Common myeloid progenitor, CD34-positive (primary cell): ENCODE data around the gene TRABD2A.

Source experiments
- CTCF ChIA-PET: fragments of 350-600 bp; sonication (Branson Sonifier 250); formaldehyde crosslinking; loops from one replicate; lab custom pipeline; 2021; ENCODE audit warnings: antibody characterized with exemption; lab: Charles Lee
- POLR2A ChIA-PET: fragments of 350-600 bp; sonication (Branson Sonifier 250); formaldehyde crosslinking; loops from one replicate; lab custom pipeline; 2021; ENCODE audit warnings: antibody characterized with exemption; lab: Charles Lee
- DNase-seq, 3 donors: peaks; one replicate each; pipeline versions ENCODE4 v3.0.0 to v3.0.0-alpha.2; 2013
- H3K27ac ChIP-seq, 2 experiments: 1 replicate in 1 of 2; 2 replicates in 1 of 2; pipeline ENCODE4 v1.7.0; 2013; ENCODE audit warnings: inconsistent platforms in 2 of 2, low read length in 2 of 2, mild to moderate bottlenecking in 2 of 2, low read depth in 1 of 2, moderate library complexity in 1 of 2; ENCODE audit not compliant: severe bottlenecking in 2 of 2, insufficient read depth in 1 of 2, poor library complexity in 1 of 2
- H3K27me3 ChIP-seq, 5 experiments: replicated peaks in 2 of 5; 1 replicate in 3 of 5; 2 replicates in 2 of 5; pipeline versions ENCODE4 v1.6.1 to v1.7.0; 2013; ENCODE audit warnings: low read length in 4 of 5, mild to moderate bottlenecking in 2 of 5, moderate library complexity in 2 of 5, inconsistent platforms in 1 of 5; ENCODE audit not compliant: insufficient read depth in 5 of 5, control insufficient read depth in 4 of 5
- H3K36me3 ChIP-seq, 4 experiments: 1 replicate in 2 of 4; 2 replicates in 2 of 4; pipeline versions ENCODE4 v1.6.1 to v1.7.0; 2013; ENCODE audit warnings: low read length in 3 of 4, control low read depth in 1 of 4, mild to moderate bottlenecking in 1 of 4; ENCODE audit not compliant: control insufficient read depth in 4 of 4, insufficient read depth in 4 of 4
- H3K4me1 ChIP-seq, 4 experiments: 1 replicate in 3 of 4; 2 replicates in 1 of 4; pipeline versions ENCODE4 v1.6.1 to v1.7.1; 2013; ENCODE audit warnings: low read length in 3 of 4, mild to moderate bottlenecking in 3 of 4, control low read depth in 1 of 4, inconsistent platforms in 1 of 4, moderate library complexity in 1 of 4; ENCODE audit not compliant: control insufficient read depth in 4 of 4, insufficient read depth in 4 of 4; ENCODE audit errors: control extremely low read depth in 1 of 4
- H3K4me3 ChIP-seq, 7 experiments: 1 replicate in 4 of 7; 2 replicates in 3 of 7; pipeline versions ENCODE4 v1.5.1 to v1.7.0; 2013; ENCODE audit warnings: mild to moderate bottlenecking in 7 of 7, low read length in 6 of 7, moderate library complexity in 6 of 7, inconsistent platforms in 2 of 7, low read depth in 2 of 7, control low read depth in 1 of 7; ENCODE audit not compliant: insufficient read depth in 4 of 7, control insufficient read depth in 1 of 7; ENCODE audit errors: extremely low read depth in 1 of 7
- H3K9me3 ChIP-seq, 5 experiments: 1 replicate in 4 of 5; 2 replicates in 1 of 5; pipeline versions ENCODE4 v1.6.1 to v1.7.1; 2013; ENCODE audit warnings: low read length in 4 of 5, mild to moderate bottlenecking in 2 of 5, inconsistent platforms in 1 of 5, low read depth in 1 of 5, moderate library complexity in 1 of 5; ENCODE audit not compliant: control insufficient read depth in 4 of 5, insufficient read depth in 2 of 5; ENCODE audit errors: control extremely low read depth in 1 of 5
- WGBS: methylation state at CpG from one replicate; pipeline ENCODE4 v1.1.5; 2013; ENCODE audit not compliant: insufficient coverage; 5-methylcytosine and 5-hydroxymethylcytosine counted together

TRABD2A gene

GRCh38 chr2:84788498-84788897 is 92.4 kb downstream of the TRABD2A start:
- Histone ChIP-seq H3K4me1 (no peaks in the 10 kb centered on the region), H3K4me3 (no peak overlapping the region), H3K27me3 (no peaks in the 10 kb centered on the region), H3K9me3 (peaks cover 0 to 7% (median 0%) of the 10 kb centered on the region in 5 experiments), H3K36me3 (no peaks in the 10 kb centered on the region), H3K27ac (no peak overlapping the region)
- ChIA-PET CTCF (no interaction called here), POLR2A (no interaction called here)
- 95% methylated on average over 3 of the region's 3 CpGs for WGBS
- no peak for DNase-seq

- Histone ChIP-seq H3K4me1 (peaks cover 0 to under 1% (median 0%) of the 10 kb centered on the region in 4 experiments), H3K27ac (no peak overlapping the region), H3K9me3 (peaks cover 0 to 3% (median 0%) of the 10 kb centered on the region in 5 experiments), H3K36me3 (no peaks in the 10 kb centered on the region), H3K4me3 (no peak overlapping the region), H3K27me3 (no peaks in the 10 kb centered on the region)
- POLR2A ChIA-PET = no interaction called here
- 100% methylated on average over 1 of the region's 1 CpG for WGBS
- DNase-seq = no peak
- CTCF ChIA-PET = no interaction called here
These were observed 92.9 kb downstream of the TRABD2A start for GRCh38 chr2:84788027-84788426.

DNA sequence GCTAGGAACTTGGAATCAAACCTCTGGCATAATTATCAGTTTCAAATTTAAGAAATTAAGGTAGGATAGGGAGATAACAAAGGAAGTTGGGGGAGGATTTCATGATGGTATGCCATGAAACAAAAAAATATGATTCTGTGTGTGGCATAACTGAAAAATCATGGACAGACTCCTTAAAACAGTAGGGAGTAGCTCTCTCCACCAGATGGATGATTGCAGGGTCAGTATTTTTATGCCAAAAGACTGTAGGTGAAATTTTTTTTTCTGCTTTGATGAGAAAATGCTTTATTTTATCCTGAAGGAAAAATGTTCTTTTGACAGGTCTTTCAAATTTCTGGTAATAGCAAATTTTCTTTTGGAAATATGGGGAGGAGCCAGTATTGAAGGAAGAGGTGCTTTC is 94.3 kb downstream of the TRABD2A start:
- Histone ChIP-seq H3K4me1 (peaks cover 0 to 12% (median 0%) of the 10 kb centered on the region in 4 experiments), H3K36me3 (no peaks in the 10 kb centered on the region), H3K27ac (no peak overlapping the region), H3K9me3 (no peaks in the 10 kb centered on the region), H3K4me3 (no peak overlapping the region), H3K27me3 (no peaks in the 10 kb centered on the region)
- DNase-seq = no peak
- ChIA-PET CTCF (interaction anchor here (1.0 kb wide), 1 partner anchor 12 kb away, joined by 3 read pairs; no protein-coding TSS in a partner anchor), POLR2A (no interaction called here)

- 100% methylated on average over 1 of the region's 4 CpGs for WGBS
- ChIA-PET CTCF (interaction anchor here (1.0 kb wide), 1 partner anchor 13 kb away, joined by 3 read pairs; no protein-coding TSS in a partner anchor), POLR2A (no interaction called here)
- Histone ChIP-seq H3K4me1 (peaks cover 0 to 12% (median 0%) of the 10 kb centered on the region in 4 experiments), H3K4me3 (no peak overlapping the region), H3K9me3 (no peaks in the 10 kb centered on the region), H3K27me3 (no peaks in the 10 kb centered on the region), H3K36me3 (no peaks in the 10 kb centered on the region), H3K27ac (no peak overlapping the region)
- DNase-seq = no peak
These were observed 94.9 kb downstream of the TRABD2A start for GRCh38 chr2:84785950-84786349.

DNA sequence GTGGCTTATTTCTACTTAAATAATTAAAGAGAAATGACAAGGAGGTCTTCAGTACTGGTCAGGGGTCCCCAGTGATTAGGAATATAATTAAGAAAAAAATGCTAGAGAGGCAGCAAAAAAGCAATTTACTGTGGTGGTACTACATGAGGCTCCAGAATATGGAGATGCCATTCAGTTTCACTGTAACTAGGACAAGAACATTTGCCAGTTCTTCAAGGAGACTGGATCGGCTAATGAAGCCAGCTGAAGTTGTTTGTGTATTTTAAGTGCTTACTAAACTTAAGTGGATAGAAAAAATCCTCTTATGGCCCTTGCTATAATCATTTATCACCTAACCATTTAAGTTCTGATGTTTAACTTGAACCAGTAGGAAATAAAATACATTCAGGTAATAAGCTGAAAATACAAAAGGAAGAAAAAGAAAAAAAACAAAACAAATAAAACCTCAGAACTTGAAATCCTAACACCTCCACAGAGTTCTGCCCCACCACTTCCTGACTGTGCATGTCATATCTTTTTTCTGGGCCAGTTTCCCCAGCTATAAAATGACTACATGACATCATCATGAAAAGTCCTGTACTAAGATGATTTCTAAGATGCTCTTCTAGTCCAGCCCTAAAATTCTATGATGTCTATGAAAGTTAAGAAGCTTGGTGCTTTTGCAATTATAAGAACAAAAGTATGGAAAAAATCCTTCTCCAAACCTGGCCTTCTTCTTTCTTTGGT is 98.0 kb downstream of the TRABD2A start:
- Histone ChIP-seq H3K27me3 (no peaks in the 10 kb centered on the region), H3K4me3 (no peak overlapping the region), H3K9me3 (no peaks in the 10 kb centered on the region), H3K27ac (no peak overlapping the region), H3K4me1 (peaks cover 0 to 12% (median 0%) of the 10 kb centered on the region in 4 experiments), H3K36me3 (no peaks in the 10 kb centered on the region)
- POLR2A ChIA-PET = interaction anchor here (0.6 kb wide), 1 partner anchor 21 kb away, joined by 4 read pairs; no protein-coding TSS in a partner anchor
- CTCF ChIA-PET = no interaction called here
- WGBS = no CpG with 5 or more reads among the region's 1 CpG
- DNase-seq = peak in 1 of 3 donors; percentile 13

DNA sequence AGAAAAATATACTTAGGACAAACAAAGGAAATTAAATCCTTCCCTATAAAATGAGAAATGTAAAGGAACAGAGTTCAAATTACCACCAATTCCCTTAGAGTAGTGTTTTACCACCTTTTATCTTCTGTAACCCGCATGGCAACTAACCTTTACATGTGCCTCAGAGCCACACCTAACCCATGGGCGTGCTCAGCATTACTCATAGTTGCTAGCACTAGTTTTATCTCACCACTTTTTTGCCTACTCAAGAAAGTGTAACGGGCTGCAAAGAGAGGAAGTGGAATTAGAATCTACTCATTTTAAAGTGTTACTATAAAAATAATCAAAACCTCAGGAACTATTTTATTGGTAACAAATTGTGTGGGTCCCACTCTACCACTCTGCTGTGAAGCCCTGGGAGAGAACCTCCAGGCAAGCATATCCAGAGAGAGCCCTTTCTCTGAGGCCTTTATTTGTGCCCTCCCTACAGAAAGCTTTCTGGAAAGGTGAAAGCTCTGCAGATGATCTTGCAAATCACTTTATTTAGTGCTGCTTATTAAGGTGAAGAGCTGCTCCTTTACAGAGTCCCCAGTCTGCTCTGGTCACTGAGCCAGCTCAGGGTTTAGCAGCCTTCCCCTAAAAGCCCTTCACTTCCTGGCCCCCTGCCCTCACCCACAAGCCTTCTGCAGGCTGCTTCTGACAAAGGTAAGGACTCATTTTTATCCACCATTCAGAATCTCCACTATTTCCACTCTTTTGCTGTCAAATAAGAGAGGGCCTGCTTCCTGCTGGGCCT is 98.8 kb downstream of the TRABD2A start:
- H3K9me3 ChIP-seq = no peaks in the 10 kb centered on the region
- peaks cover 0 to 12% (median 0%) of the 10 kb centered on the region in 4 experiments for H3K4me1 ChIP-seq
- H3K4me3 ChIP-seq = no peak overlapping the region
- ChIA-PET POLR2A (interaction anchor here (0.6 kb wide), 1 partner anchor 21 kb away, joined by 4 read pairs; no protein-coding TSS in a partner anchor), CTCF (no interaction called here)
- DNase-seq = peak in 1 of 3 donors; percentile 23
- no peaks in the 10 kb centered on the region for H3K36me3 ChIP-seq
- no peak overlapping the region for H3K27ac ChIP-seq
- no peaks in the 10 kb centered on the region for H3K27me3 ChIP-seq
- WGBS = 67% methylated on average over 1 of the region's 3 CpGs

- Histone ChIP-seq H3K27ac (no peak overlapping the region), H3K9me3 (peaks cover 0 to 5% (median 0%) of the 10 kb centered on the region in 5 experiments), H3K36me3 (no peaks in the 10 kb centered on the region), H3K4me1 (peaks cover 0 to 12% (median 0%) of the 10 kb centered on the region in 4 experiments), H3K27me3 (no peaks in the 10 kb centered on the region), H3K4me3 (no peak overlapping the region)
- POLR2A ChIA-PET = no interaction called here
- no peak for DNase-seq
- 84% methylated on average over 3 of the region's 3 CpGs for WGBS
- CTCF ChIA-PET = no interaction called here
These were observed 101.1 kb downstream of the TRABD2A start for GRCh38 chr2:84779781-84780180.
